RWPE1 (cell line): ENCODE measurements around the gene TNS1.

ENCODE experiments used
- CTCF ChIA-PET: fragments of 350-600 bp; sonication (Branson Sonifier 250); formaldehyde crosslinking; extraction: SDS; loops from one replicate; lab custom pipeline; 2021; lab: Yijun Ruan, JAX
- POLR2A ChIA-PET: fragments of 400-600 bp; formaldehyde crosslinking; extraction: SDS; loops from one replicate; lab custom pipeline; 2020; ENCODE audit warnings: antibody characterized with exemption; ENCODE audit not compliant: low non-redundant PET; lab: Yijun Ruan, JAX
- DNase-seq: peaks from one replicate; pipeline ENCODE4 v3.0.0; 2012; ENCODE audit warnings: low spot score
- H3K27ac ChIP-seq: fragments of 450-650 bp; 2 replicates; pipeline ENCODE4 v1.5.1; 2017
- CTCF ChIP-seq: fragments of 450-650 bp; conservative IDR thresholded peaks from 2 replicates; pipeline ENCODE4 v1.5.1; 2017; ENCODE audit warnings: low read depth, mild to moderate bottlenecking

TNS1 gene

GRCh38 chr2:217840522-217840921, 162.3 kb downstream of the TNS1 start:
- no peak for DNase-seq
- ChIA-PET POLR2A (no interaction called here), CTCF (interaction anchor here (0.5 kb wide), 1 partner anchor 94 kb away, joined by 3 read pairs; no protein-coding TSS in a partner anchor)
- no peak for TF ChIP-seq CTCF
- H3K27ac ChIP-seq = no peak overlapping the region

GRCh38 chr2:217839750-217840107, 163.1 kb downstream of the TNS1 start:
- ChIA-PET POLR2A (no interaction called here), CTCF (interaction anchor here (0.6 kb wide), 1 partner anchor 1783 kb away, joined by 3 read pairs; no protein-coding TSS in a partner anchor)

GRCh38 chr2:217839073-217839749, 163.6 kb downstream of the TNS1 start:
- CTCF ChIA-PET = interaction anchor here (0.6 kb wide), 1 partner anchor 1784 kb away, joined by 3 read pairs; no protein-coding TSS in a partner anchor
- no peak for DNase-seq
- no peak overlapping the region for H3K27ac ChIP-seq
- POLR2A ChIA-PET = no interaction called here
- TF ChIP-seq CTCF = no peak

More at GRCh38 chr2:217839750-217840107, 163.1 kb downstream of the TNS1 start:
- no peak overlapping the region for H3K27ac ChIP-seq
- no peak for TF ChIP-seq CTCF
- DNase-seq = no peak

- DNase-seq = no peak
- POLR2A ChIA-PET = no interaction called here
- CTCF ChIA-PET = no interaction called here
Observed at GRCh38 chr2:217838409-217838831, 164.4 kb downstream of the TNS1 start.

GRCh38 chr2:217837530-217837929, 165.3 kb downstream of the TNS1 start:
- TF ChIP-seq CTCF = no peak
- POLR2A ChIA-PET = no interaction called here
- peak overlapping the region; percentile 51 for H3K27ac ChIP-seq
- DNase-seq = no peak
- CTCF ChIA-PET = no interaction called here

More at GRCh38 chr2:217838409-217838831, 164.4 kb downstream of the TNS1 start:
- peak overlapping the region; percentile 51; the same call in 1 of the 2 replicates for H3K27ac ChIP-seq
- TF ChIP-seq CTCF = no peak

- DNase-seq = no peak
- H3K27ac ChIP-seq = peak overlapping the region; percentile 51
- CTCF ChIA-PET = no interaction called here
- TF ChIP-seq CTCF = no peak
- POLR2A ChIA-PET = no interaction called here
Observed at GRCh38 chr2:217836901-217837491, 165.8 kb downstream of the TNS1 start.
